SIG-M5 (cell line): ENCODE data around the gene ALDH2.
"Not testable (repeated sequence)": the region's sequence is repeated elsewhere in the genome, so short reads cannot be mapped to it uniquely, and the experiment has no call there.

Source experiments
- DNase-seq: peaks from one replicate; lab custom pipeline; 2025; lab: John Stamatoyannopoulos, UW

The ALDH2 gene

GRCh38 chr12:111766608-111767361 is at the start of gene ALDH2:
TSS of gene ALDH2 (plus strand) at chr12:111766933. CDS start at chr12:111766983, 50 bp downstream.
- DNase-seq = no peak

GRCh38 chr12:111719316-111719715 is 47.4 kb upstream of the ALDH2 start:
- not testable (repeated sequence) for DNase-seq

GRCh38 chr12:111720457-111720856 is 46.3 kb upstream of the ALDH2 start:
- DNase-seq = no peak

- not testable (repeated sequence) for DNase-seq
These were observed 42.9 kb upstream of the ALDH2 start for GRCh38 chr12:111723646-111724360.

- DNase-seq = no peak
These were observed 37.9 kb upstream of the ALDH2 start for GRCh38 chr12:111728795-111729194.

GRCh38 chr12:111730420-111730819 is 36.3 kb upstream of the ALDH2 start:
- DNase-seq = no peak

GRCh38 chr12:111732786-111733185 is 33.9 kb upstream of the ALDH2 start:
- no peak for DNase-seq

- DNase-seq = no peak
These were observed 33.3 kb upstream of the ALDH2 start for GRCh38 chr12:111733340-111733915.

GRCh38 chr12:111739524-111739923 is 27.2 kb upstream of the ALDH2 start:
- not testable (repeated sequence) for DNase-seq

- no peak for DNase-seq
These were observed 25.4 kb upstream of the ALDH2 start for GRCh38 chr12:111741235-111741812.

- DNase-seq = no peak
These were observed 21.5 kb upstream of the ALDH2 start for GRCh38 chr12:111745211-111745610.

GRCh38 chr12:111747333-111747732 is 19.4 kb upstream of the ALDH2 start:
- DNase-seq = no peak

GRCh38 chr12:111748151-111748672 is 18.5 kb upstream of the ALDH2 start:
- no peak for DNase-seq

- no peak for DNase-seq
These were observed 17.9 kb upstream of the ALDH2 start for GRCh38 chr12:111748867-111749266.

GRCh38 chr12:111749391-111749790 is 17.3 kb upstream of the ALDH2 start:
- no peak for DNase-seq

- DNase-seq = no peak
These were observed 13.4 kb upstream of the ALDH2 start for GRCh38 chr12:111753144-111753881.

- no peak for DNase-seq
These were observed 12.1 kb upstream of the ALDH2 start for GRCh38 chr12:111754671-111755070.

- no peak for DNase-seq
These were observed 10.5 kb upstream of the ALDH2 start for GRCh38 chr12:111756196-111756595.

GRCh38 chr12:111756681-111757080 is 10.1 kb upstream of the ALDH2 start:
- no peak for DNase-seq

GRCh38 chr12:111757361-111758119 is 9.2 kb upstream of the ALDH2 start:
- DNase-seq = peak; percentile 85

- no peak for DNase-seq
These were observed 8.6 kb upstream of the ALDH2 start for GRCh38 chr12:111758120-111758561.
